Fibroblast of the aortic adventitia (primary cell): ENCODE data around the gene RNF25. TPM values are rescaled to one million over a fixed set of nuclear protein-coding genes. Genes with fewer than 3 reads are reported as not detected.

ENCODE experiments used
- DNase-seq: peaks from one replicate; pipeline ENCODE4 v3.0.0-alpha.2; 2010; ENCODE audit warnings: low read depth
- H3K4me3 ChIP-seq: 2 replicates; pipeline ENCODE4 v1.5.1; 2011; ENCODE audit warnings: low read depth, mild to moderate bottlenecking, control low read depth, low read length, moderate library complexity
- total RNA-seq: library from RNA; depleted of rRNA; stranded (reverse); fragments of >200 nt; gene quantifications from 2 replicates; pipeline ENCODE4 v1.2.3, GENCODE V29; 2012; ENCODE audit warnings: low replicate concordance
- TF ChIP-seq, protein P1 (sequence below): IDR thresholded peaks from 2 replicates; pipeline ENCODE4 v1.5.1; 2011; ENCODE audit warnings: mild to moderate bottlenecking, low read length, control low read depth, inconsistent platforms; ENCODE audit not compliant: insufficient read depth

RNF25 gene
- total RNA-seq, 1 donor = 26.2 TPM

DNA sequence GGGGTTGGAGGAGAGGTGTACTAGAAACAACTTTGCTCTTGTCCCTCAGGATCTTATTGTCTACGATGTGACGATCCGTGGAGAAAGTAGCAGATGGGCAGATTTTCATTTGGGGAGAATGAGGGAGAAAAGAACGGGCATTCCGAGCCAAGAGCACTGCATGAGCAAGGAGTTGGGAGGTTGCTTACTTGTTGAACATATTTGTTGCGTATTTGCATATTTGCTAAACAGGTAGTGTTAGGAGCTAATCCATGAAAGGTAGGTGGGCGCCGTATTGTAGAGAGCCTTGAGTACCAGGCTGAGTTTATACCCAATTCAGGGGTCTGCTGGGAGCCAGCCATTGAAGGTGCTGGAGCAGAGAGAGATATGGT lies 11.8 kb downstream of the RNF25 start:
- TF ChIP-seq, protein P1, sequence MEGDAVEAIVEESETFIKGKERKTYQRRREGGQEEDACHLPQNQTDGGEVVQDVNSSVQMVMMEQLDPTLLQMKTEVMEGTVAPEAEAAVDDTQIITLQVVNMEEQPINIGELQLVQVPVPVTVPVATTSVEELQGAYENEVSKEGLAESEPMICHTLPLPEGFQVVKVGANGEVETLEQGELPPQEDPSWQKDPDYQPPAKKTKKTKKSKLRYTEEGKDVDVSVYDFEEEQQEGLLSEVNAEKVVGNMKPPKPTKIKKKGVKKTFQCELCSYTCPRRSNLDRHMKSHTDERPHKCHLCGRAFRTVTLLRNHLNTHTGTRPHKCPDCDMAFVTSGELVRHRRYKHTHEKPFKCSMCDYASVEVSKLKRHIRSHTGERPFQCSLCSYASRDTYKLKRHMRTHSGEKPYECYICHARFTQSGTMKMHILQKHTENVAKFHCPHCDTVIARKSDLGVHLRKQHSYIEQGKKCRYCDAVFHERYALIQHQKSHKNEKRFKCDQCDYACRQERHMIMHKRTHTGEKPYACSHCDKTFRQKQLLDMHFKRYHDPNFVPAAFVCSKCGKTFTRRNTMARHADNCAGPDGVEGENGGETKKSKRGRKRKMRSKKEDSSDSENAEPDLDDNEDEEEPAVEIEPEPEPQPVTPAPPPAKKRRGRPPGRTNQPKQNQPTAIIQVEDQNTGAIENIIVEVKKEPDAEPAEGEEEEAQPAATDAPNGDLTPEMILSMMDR = no peak
- DNase-seq = no peak
- peak overlapping the region; percentile 93 for H3K4me3 ChIP-seq

DNA sequence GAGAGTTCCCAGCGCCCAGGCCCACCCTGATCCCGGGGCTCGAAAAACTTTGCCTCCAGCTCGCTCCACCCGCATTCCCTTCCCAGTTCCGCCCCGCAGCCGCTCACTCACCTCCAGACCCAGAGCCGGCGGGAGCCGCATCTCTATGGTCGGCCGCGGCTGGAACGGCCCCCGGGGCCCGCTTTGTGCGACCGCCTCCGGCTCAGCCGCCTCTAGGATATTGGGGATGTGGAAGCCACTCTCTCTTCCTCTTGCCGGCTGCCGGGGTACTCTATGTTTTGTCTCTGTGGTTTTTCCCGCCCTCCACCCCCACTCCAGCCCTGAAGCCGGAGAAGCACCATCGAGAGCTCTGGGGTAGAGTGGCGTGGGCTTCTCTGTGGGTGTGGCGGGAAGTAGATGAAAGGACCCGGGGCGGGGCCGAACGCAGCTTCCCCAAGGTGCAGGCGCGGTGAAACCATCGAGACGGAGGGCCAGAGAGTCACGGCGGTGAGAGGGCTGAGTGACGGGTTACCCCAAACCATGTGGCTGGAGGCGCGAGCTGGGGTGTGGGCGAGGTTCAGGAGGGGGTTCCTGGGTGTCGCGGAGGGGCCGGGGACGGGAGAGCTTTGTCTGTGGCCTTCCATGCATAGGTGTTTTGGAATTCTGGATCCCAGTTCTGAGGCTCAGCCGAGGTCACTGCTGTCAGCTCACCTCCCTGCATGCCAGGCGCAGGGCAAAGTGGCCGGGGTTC lies 12.4 kb downstream of the RNF25 start, which contains the start of the genes BCS1L and ZNF142:
TSS of gene BCS1L (plus strand) at position 426 of the 730 bp plus-strand sequence. CDS start 1,305 bp downstream, outside the sequence.
TSS of gene ZNF142 (minus strand) at position 366 of the 730 bp plus-strand sequence. CDS start 3,194 bp downstream, outside the sequence.
- TF ChIP-seq, protein P1 = no peak
- peak within 1 kb of the TSS; percentile 93 for H3K4me3 ChIP-seq
- peak; percentile 80 for DNase-seq

DNA sequence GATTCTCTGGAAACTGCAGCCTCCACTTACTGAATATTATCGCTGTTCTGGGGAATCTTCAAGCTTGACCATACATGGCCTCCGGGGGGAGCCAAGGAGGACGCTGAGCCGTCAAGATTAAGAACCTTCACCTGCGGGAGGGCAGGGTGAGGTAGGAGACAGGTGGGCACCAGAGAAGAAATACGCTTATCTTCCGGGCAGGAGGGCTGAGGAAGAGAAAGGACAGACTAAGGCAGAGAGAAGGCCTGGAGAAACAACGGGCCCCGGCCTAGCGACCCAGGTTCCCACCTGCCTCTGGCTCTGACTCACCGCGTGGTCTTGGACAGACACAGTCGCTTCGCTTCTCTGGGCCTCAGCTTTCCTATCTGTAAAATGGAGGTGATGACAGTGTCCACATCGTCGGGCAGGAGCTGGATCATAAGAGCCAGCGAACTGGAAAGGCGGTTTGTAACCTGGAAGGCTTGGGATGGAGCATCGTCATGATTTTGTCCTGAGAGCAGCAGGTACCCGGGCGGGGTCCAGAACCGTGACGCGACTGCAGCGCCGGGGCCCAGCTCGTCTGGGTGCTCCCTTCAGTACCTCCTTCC lies 13.0 kb downstream of the RNF25 start:
- H3K4me3 ChIP-seq = peak overlapping the region; percentile 93
- peak; percentile 25 for DNase-seq
- TF ChIP-seq, protein P1 = peak; percentile 57

DNA sequence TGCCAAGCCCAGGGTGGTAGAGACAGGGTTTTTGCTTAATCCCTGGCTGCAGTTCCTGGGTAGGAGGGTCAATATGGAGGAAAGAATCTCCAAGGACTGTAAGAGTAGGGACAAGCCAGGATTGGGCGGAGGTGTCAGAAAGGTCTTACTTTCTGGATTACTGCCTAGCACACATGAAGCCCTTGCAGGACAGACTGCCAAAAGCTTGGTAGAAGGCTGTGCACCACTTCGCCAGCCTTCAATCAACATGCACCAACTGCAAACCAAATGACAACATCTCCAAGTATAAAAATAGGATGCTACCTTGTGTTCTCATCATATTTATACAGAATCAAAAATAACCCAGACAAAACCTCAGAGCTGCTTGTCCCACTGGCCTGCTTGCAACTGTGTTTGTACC lies 16.1 kb downstream of the RNF25 start:
- H3K4me3 ChIP-seq = no peak overlapping the region
- no peak for DNase-seq
- TF ChIP-seq, protein P1 = no peak

DNA sequence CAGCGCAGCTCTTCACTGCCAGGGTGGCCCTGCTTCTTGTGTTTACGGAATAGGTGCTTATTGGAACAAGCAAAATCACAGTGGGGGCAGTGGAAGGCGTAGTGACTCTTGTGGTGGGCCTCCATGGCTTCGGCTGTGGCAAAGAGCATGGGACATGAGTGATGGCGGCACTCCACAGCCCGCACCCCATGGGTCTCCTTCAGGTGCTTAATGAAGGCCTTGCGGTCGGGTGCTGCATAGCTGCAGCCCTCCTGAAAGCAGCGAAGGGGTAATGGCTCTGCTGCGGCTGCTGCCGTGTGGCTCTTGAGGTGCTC lies 23.1 kb downstream of the RNF25 start:
- H3K4me3 ChIP-seq = no peak overlapping the region
- no peak for DNase-seq
- TF ChIP-seq, protein P1 = no peak

DNA sequence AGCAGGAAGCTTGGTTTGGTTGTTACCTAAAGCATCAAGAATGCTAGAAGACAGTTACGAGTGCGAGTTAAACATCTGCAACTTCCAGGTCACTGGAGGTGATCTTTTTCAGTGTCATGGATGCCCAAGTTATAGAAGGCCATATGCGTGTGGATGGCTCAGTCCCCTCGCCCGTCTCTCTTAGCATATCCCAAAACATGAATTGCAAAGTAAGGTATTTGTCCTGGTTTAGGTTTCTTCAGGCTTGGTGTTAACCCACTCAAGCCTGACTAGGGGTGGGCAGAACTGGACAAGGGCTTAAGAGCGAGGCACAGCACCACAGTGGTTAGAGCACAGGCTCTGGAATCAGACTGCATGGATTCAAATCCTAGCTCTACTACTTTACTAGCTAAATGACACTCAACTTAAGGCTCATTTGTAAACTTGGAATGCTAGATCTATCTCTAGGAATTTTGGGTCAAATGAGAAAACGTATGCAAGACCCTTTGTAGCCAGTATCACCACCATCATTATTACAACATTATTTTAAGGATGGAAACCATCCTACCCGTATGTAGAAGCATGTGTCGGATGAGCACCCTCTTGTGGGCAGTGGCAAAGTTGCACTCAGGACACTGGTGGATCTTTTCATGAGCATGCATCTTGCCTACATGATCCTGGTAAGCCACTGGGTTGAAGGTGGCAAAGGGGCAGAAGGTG lies 23.6 kb downstream of the RNF25 start:
- DNase-seq = peak; percentile 76
- TF ChIP-seq, protein P1 = peak; percentile 87
- H3K4me3 ChIP-seq = no peak overlapping the region
